IMR-90 (cell line): ENCODE measurements around the gene ANKLE1. TPM values are rescaled to one million over a fixed set of nuclear protein-coding genes. Genes with fewer than 3 reads are reported as not detected.

Experiments
- ATAC-seq: fragments of 200-7000 bp; cut with Tn5 transposase; 2 replicates; pipeline ENCODE4 v1.9.1; 2020; ENCODE audit warnings: low read depth, mild to moderate bottlenecking, moderate library complexity
- BruUV-seq: library from RNA; stranded (reverse); fragments of 400-500 nt; replicated peaks from 2 replicates; lab custom pipeline; 2021; lab: Mats Ljungman, UMichigan
- CTCF ChIA-PET: fragments of 300-600 bp; formaldehyde crosslinking; extraction: SDS; loops from one replicate; lab custom pipeline; 2021; ENCODE audit warnings: antibody characterized with exemption; lab: Yijun Ruan, JAX
- POLR2A ChIA-PET: fragments of 300-600 bp; sonication (Branson Sonifier 250); formaldehyde crosslinking; loops from one replicate; lab custom pipeline; 2022; ENCODE audit warnings: antibody characterized with exemption; ENCODE audit not compliant: unreplicated experiment; lab: Charles Lee
- DNase-seq: peaks from one replicate; pipeline ENCODE4 v3.0.0; 2013
- H2AFZ ChIP-seq: replicated peaks from 2 replicates; pipeline ENCODE3; 2013; ENCODE audit warnings: low read length, mild to moderate bottlenecking; ENCODE audit not compliant: poor library complexity
- H2AK5ac ChIP-seq: 2 replicates; pipeline ENCODE4 v1.6.1; 2013; ENCODE audit warnings: low read depth, low read length, inconsistent platforms
- H2AK9ac ChIP-seq: replicated peaks from 2 replicates; pipeline ENCODE3; 2013; ENCODE audit warnings: mild to moderate bottlenecking, low read depth, low read length, moderate library complexity; ENCODE audit not compliant: poor library complexity
- H2BK120ac ChIP-seq: 2 replicates; pipeline ENCODE4 v1.6.1; 2013; ENCODE audit warnings: low read depth, low read length, inconsistent platforms
- H2BK15ac ChIP-seq: 3 replicates; pipeline ENCODE4 v1.6.1; 2013; ENCODE audit warnings: low read depth, low read length, inconsistent platforms
- H2BK20ac ChIP-seq: 2 replicates; pipeline ENCODE4 v1.6.1; 2013; ENCODE audit warnings: low read depth, mild to moderate bottlenecking, inconsistent platforms, low read length, moderate library complexity
- H2BK5ac ChIP-seq: 2 replicates; pipeline ENCODE4 v1.6.1; 2013; ENCODE audit warnings: mild to moderate bottlenecking, low read depth, low read length, inconsistent platforms; ENCODE audit not compliant: poor library complexity, severe bottlenecking
- H3K14ac ChIP-seq: replicated peaks from 2 replicates; pipeline ENCODE4 v1.6.1; 2013; ENCODE audit warnings: low read depth, low read length, inconsistent platforms
- H3K18ac ChIP-seq: 2 replicates; pipeline ENCODE4 v1.6.1; 2013; ENCODE audit warnings: low read depth, low read length, control low read depth
- H3K23ac ChIP-seq: 2 replicates; pipeline ENCODE4 v1.6.1; 2013; ENCODE audit warnings: low read depth, low read length, inconsistent platforms
- H3K27ac ChIP-seq: 2 replicates; pipeline ENCODE4 v1.5.1; 2013; ENCODE audit warnings: mild to moderate bottlenecking, control low read depth, low read length; ENCODE audit not compliant: insufficient read depth
- H3K27me3 ChIP-seq: 2 replicates; pipeline ENCODE4 v1.6.1; 2013; ENCODE audit warnings: low read length; ENCODE audit not compliant: control insufficient read depth, insufficient read depth
- H3K36me3 ChIP-seq: 2 replicates; pipeline ENCODE4 v1.6.1; 2013; ENCODE audit warnings: low read length, mixed read lengths; ENCODE audit not compliant: control insufficient read depth, insufficient read depth
- H3K4ac ChIP-seq: 2 replicates; pipeline ENCODE4 v1.6.1; 2013; ENCODE audit warnings: low read depth, low read length, inconsistent platforms
- H3K4me1 ChIP-seq: 2 replicates; pipeline ENCODE4 v1.6.1; 2013; ENCODE audit warnings: low read length, mixed read lengths; ENCODE audit not compliant: control insufficient read depth, insufficient read depth
- H3K4me2 ChIP-seq: 2 replicates; pipeline ENCODE4 v1.6.1; 2013; ENCODE audit warnings: low read depth, mild to moderate bottlenecking, control low read depth, low read length, moderate library complexity
- H3K4me3 ChIP-seq: 2 replicates; pipeline ENCODE4 v1.5.1; 2013; ENCODE audit warnings: low read depth, mild to moderate bottlenecking, control low read depth, low read length, moderate library complexity; ENCODE audit not compliant: insufficient read depth
- H3K56ac ChIP-seq: 2 replicates; pipeline ENCODE4 v1.6.1; 2013; ENCODE audit warnings: low read length, inconsistent platforms; ENCODE audit not compliant: insufficient read depth; ENCODE audit errors: extremely low read depth
- H3K79me1 ChIP-seq, 2 experiments: 2 replicates each; pipeline ENCODE4 v1.6.1; 2013; ENCODE audit warnings: low read length in 2 of 2, inconsistent platforms in 1 of 2, low read depth in 1 of 2
- H3K9ac ChIP-seq: 2 replicates; pipeline ENCODE4 v1.6.1; 2013; ENCODE audit warnings: low read depth, low read length, control low read depth
- H3K9me1 ChIP-seq: 2 replicates; pipeline ENCODE4 v1.6.1; 2013; ENCODE audit warnings: low read length, inconsistent platforms; ENCODE audit not compliant: insufficient read depth
- H3K9me3 ChIP-seq: 2 replicates; pipeline ENCODE4 v1.6.1; 2013; ENCODE audit warnings: low read length; ENCODE audit not compliant: control insufficient read depth, insufficient read depth
- H4K20me1 ChIP-seq: 2 replicates; pipeline ENCODE4 v1.6.1; 2013; ENCODE audit warnings: low read length, inconsistent platforms; ENCODE audit not compliant: insufficient read depth
- H4K5ac ChIP-seq: 2 replicates; pipeline ENCODE4 v1.6.1; 2013; ENCODE audit warnings: mild to moderate bottlenecking, low read depth, low read length, control low read depth
- H4K8ac ChIP-seq, 2 experiments: 2 replicates each; pipeline ENCODE4 v1.6.1; 2013; ENCODE audit warnings: low read depth in 2 of 2, low read length in 2 of 2, control low read depth in 1 of 2, inconsistent platforms in 1 of 2
- H4K91ac ChIP-seq: 2 replicates; pipeline ENCODE4 v1.6.1; 2013; ENCODE audit warnings: low read depth, low read length, inconsistent platforms; ENCODE audit not compliant: insufficient read depth
- BHLHE40 ChIP-seq: fragments of 150-350 bp; IDR thresholded peaks from 2 replicates; pipeline ENCODE4 v1.6.1; 2016; ENCODE audit warnings: mild to moderate bottlenecking, low read depth, low read length
- CEBPB ChIP-seq: IDR thresholded peaks from 2 replicates; pipeline ENCODE4 v1.6.1; 2012; ENCODE audit warnings: low read depth, low read length, improper control_type of control experiment
- CHD1 ChIP-seq: IDR thresholded peaks from 2 replicates; pipeline ENCODE4 v1.6.1; 2012; ENCODE audit warnings: low read depth, low read length, improper control_type of control experiment
- CTCF ChIP-seq: conservative IDR thresholded peaks from 2 replicates; pipeline ENCODE4 v1.5.1; 2012; ENCODE audit warnings: mild to moderate bottlenecking, low read depth, low read length, improper control_type of control experiment
- ELK1 ChIP-seq: fragments of 150-350 bp; IDR thresholded peaks from 2 replicates; pipeline ENCODE4 v1.6.1; 2016; ENCODE audit warnings: low read depth, mild to moderate bottlenecking, low read length, moderate library complexity, borderline replicate concordance
- FOS ChIP-seq: fragments of 150-350 bp; IDR thresholded peaks from 2 replicates; pipeline ENCODE4 v1.6.1; 2016; ENCODE audit warnings: low read depth, low read length
- MXI1 ChIP-seq: IDR thresholded peaks from 2 replicates; pipeline ENCODE4 v1.6.1; 2012; ENCODE audit warnings: low read depth, mild to moderate bottlenecking, low read length, moderate library complexity, borderline replicate concordance
- NFE2L2 ChIP-seq: fragments of 150-350 bp; IDR thresholded peaks from 2 replicates; pipeline ENCODE4 v1.6.1; 2016; ENCODE audit warnings: low read depth, mild to moderate bottlenecking, low read length
- POLR2A ChIP-seq: IDR thresholded peaks from 2 replicates; pipeline ENCODE4 v1.6.1; 2012; ENCODE audit warnings: mild to moderate bottlenecking, low read depth, low read length
- RCOR1 ChIP-seq: IDR thresholded peaks from 2 replicates; pipeline ENCODE4 v1.6.1; 2012; ENCODE audit warnings: mild to moderate bottlenecking, low read length, improper control_type of control experiment; ENCODE audit not compliant: insufficient replicate concordance
- RFX5 ChIP-seq: IDR thresholded peaks from 2 replicates; pipeline ENCODE4 v1.8.0; 2012; ENCODE audit warnings: low read depth, mild to moderate bottlenecking, low read length, moderate library complexity
- SMC3 ChIP-seq: fragments of 150-350 bp; IDR thresholded peaks from 2 replicates; pipeline ENCODE4 v1.6.1; 2016; ENCODE audit warnings: low read depth, mild to moderate bottlenecking, antibody characterized with exemption, low read length, moderate library complexity
- USF2 ChIP-seq: fragments of 150-350 bp; IDR thresholded peaks from 2 replicates; pipeline ENCODE4 v1.6.1; 2017; ENCODE audit warnings: mild to moderate bottlenecking, antibody characterized with exemption, low read length, low read depth
- WGBS, 2 experiments: methylation state at CpG; one replicate each; pipeline versions ENCODE4 v1.1.5 to v1.1.7; 2013; ENCODE audit warnings: missing lambda C conversion rate in 2 of 2; ENCODE audit not compliant: insufficient read length in 1 of 2; ENCODE audit errors: extremely low coverage in 2 of 2; 5-methylcytosine and 5-hydroxymethylcytosine counted together
- dilution Hi-C: fragments of 300-500 bp; cut with HindIII; formaldehyde crosslinking; loops from one replicate; pipeline ENCODE4 v1.14.3; 2018; ENCODE audit warnings: low sequenced_read_pairs; ENCODE audit not compliant: unreplicated experiment
- in situ Hi-C: fragments of 300-500 bp; cut with MboI; formaldehyde crosslinking; loops from 3 replicates; pipeline ENCODE4 v1.14.3; 2019; ENCODE audit warnings: low sequenced_read_pairs, inconsistent platforms, mixed read lengths
- intact Hi-C: fragments of 100-400 bp; cut with micrococcal nuclease; formaldehyde crosslinking; loops from 2 replicates; pipeline ENCODE4 v1.10.0; 2022
- polyA plus RNA-seq, 3 experiments: library from polyadenylated mRNA; depleted of rRNA; stranded (reverse); fragments of >200 nt; gene quantifications; 2 replicates each; pipeline ENCODE4 v1.2.3, GENCODE V29; 2012; ENCODE audit warnings: low replicate concordance in 1 of 3
- total RNA-seq: library from RNA; depleted of rRNA; stranded (reverse); fragments of >200 nt; gene quantifications from 2 replicates; pipeline ENCODE4 v1.2.3, GENCODE V29; 2012

ANKLE1 gene
- total and polyA plus RNA-seq, 2 of the 4 experiments (the other 2 are of a cell fraction) = under 0.01 to 0.87 TPM

- H2BK5ac ChIP-seq = peak within 1 kb of the TSS; percentile 69
- TSS peak; percentile 31 for BruUV-seq
- DNase-seq (peak; percentile 100), ATAC-seq (peak; percentile 87)
- peaks cover 22% of the 10 kb centered on the region for H3K9me1 ChIP-seq
- no peaks in the 10 kb centered on the region for H3K9me3 ChIP-seq
- dilution Hi-C loops (no loop called here), in situ Hi-C loops (no loop called here), intact Hi-C loops (loop anchor here (1.0 kb wide), 1 partner anchor 25 kb away; the partner anchor contains the start of gene ANO8)
- peak within 1 kb of the TSS; percentile 67 for H3K4ac ChIP-seq
- POLR2A ChIA-PET = interaction anchor here (0.7 kb wide), 1 partner anchor 96 kb away, joined by 4 read pairs; the partner anchor contains the start of gene BST2
- H2BK120ac ChIP-seq = peak within 1 kb of the TSS; percentile 53; the same call in 1 of the 2 replicates
- 0 out of 2 replicates have a peak within 1 kb of the TSS, but pooled peaks have one; percentile 23 for H2BK20ac ChIP-seq
- peaks cover 30 to 73% of the 10 kb centered on the region in 2 experiments for H3K79me1 ChIP-seq
- peak within 1 kb of the TSS; percentile 60 for H3K4me3 ChIP-seq
- peaks cover 29% of the 10 kb centered on the region for H4K20me1 ChIP-seq
- H3K56ac ChIP-seq = peak within 1 kb of the TSS; percentile 59; the same call in 1 of the 2 replicates
- WGBS, 2 experiments = 4% methylated on average over 11 of the region's 46 CpGs; no CpG with 5 or more reads in 1 of the 2 experiments
- H4K91ac ChIP-seq = peak within 1 kb of the TSS; percentile 52
- no peak within 1 kb of the TSS for H3K18ac ChIP-seq
- H2AK9ac ChIP-seq = peak within 1 kb of the TSS; percentile 100
- peak within 1 kb of the TSS; percentile 95 for H2AFZ ChIP-seq
- H3K4me1 ChIP-seq = peaks cover 15% of the 10 kb centered on the region
- H3K36me3 ChIP-seq = peaks cover 16% of the 10 kb centered on the region
- peak within 1 kb of the TSS; percentile 67 for H3K9ac ChIP-seq
- H2AK5ac ChIP-seq = peak within 1 kb of the TSS; percentile 94
- peak within 1 kb of the TSS; percentile 98 for H3K4me2 ChIP-seq
- H3K14ac ChIP-seq = peak within 1 kb of the TSS; percentile 95
- H3K27me3 ChIP-seq = no peaks in the 10 kb centered on the region
- H4K8ac ChIP-seq = peak within 1 kb of the TSS; percentile 20 to 97; a peak in 2 of 4 replicates
- H3K27ac ChIP-seq = peak within 1 kb of the TSS; percentile 60
- CTCF ChIA-PET = interaction anchor here (0.6 to 0.7 kb wide), 3 partner anchors 17 to 753 kb away, joined by 3 read pairs; no protein-coding TSS in a partner anchor
- peak within 1 kb of the TSS; percentile 96 for H3K23ac ChIP-seq
- no peak within 1 kb of the TSS for H2BK15ac ChIP-seq
- peak within 1 kb of the TSS; percentile 69 for H4K5ac ChIP-seq
- TF ChIP-seq CTCF (no peak), FOS (peak; percentile 75), BHLHE40 (no peak), RFX5 (no peak), USF2 (no peak), NFE2L2 (no peak), ELK1 (no peak), RCOR1 (no peak), MXI1 (peak; percentile 62; the same call in 1 of the 2 replicates), CEBPB (peak; percentile 36; the same call in 1 of the 2 replicates), SMC3 (no peak), POLR2A (peak; percentile 70; the same call in 1 of the 2 replicates), CHD1 (no peak)
Measured at GRCh38 chr19:17309198-17309964, 27.7 kb downstream of the ANKLE1 start, which contains the start of gene DDA1. TSS of gene DDA1 (plus strand) at chr19:17309563. CDS start at chr19:17309655, 92 bp downstream.
